Right cardiac atrium (tissue), 5 donors: ENCODE data around the gene TMEM234. TPM values are rescaled to one million over a fixed set of nuclear protein-coding genes. Genes with fewer than 3 reads are reported as not detected.
"Not testable (repeated sequence)": the region's sequence is repeated elsewhere in the genome, so short reads cannot be mapped to it uniquely, and the experiment has no call there.

ENCODE experiments used
- ATAC-seq, 2 donors: fragments of 200-7000 bp; cut with Tn5 transposase; one replicate each; pipeline versions ENCODE4 v1.8.0 to v1.9.1; 2020; ENCODE audit warnings: moderate library complexity in 2 of 2, mild to moderate bottlenecking in 1 of 2
- DNase-seq, 3 donors: peaks; one replicate each; pipeline ENCODE4 v3.0.0-alpha.2; 2020
- H3K27ac ChIP-seq: one replicate; pipeline ENCODE4 v1.5.1; 2013; ENCODE audit warnings: mild to moderate bottlenecking, low read length, control low read depth, moderate library complexity
- H3K27me3 ChIP-seq: one replicate; pipeline ENCODE4 v1.6.1; 2013; ENCODE audit not compliant: control insufficient read depth, insufficient read depth
- H3K4me1 ChIP-seq: one replicate; pipeline ENCODE4 v1.6.1; 2013; ENCODE audit warnings: low read length; ENCODE audit not compliant: control insufficient read depth, insufficient read depth
- H3K4me3 ChIP-seq: one replicate; pipeline ENCODE4 v1.5.1; 2013; ENCODE audit warnings: low read length, control low read depth
- H3K9me3 ChIP-seq: one replicate; pipeline ENCODE4 v1.6.1; 2013; ENCODE audit warnings: low read length; ENCODE audit not compliant: control insufficient read depth
- WGBS: extraction: QIAGEN DNeasy Blood & Tissue Kit; methylation state at CpG from one replicate; pipeline ENCODE4 v1.1.7; 2013; 5-methylcytosine and 5-hydroxymethylcytosine counted together
- intact Hi-C, 4 donors: fragments of 100-400 bp; cut with DNase I; formaldehyde crosslinking; loops; one replicate each; pipeline versions ENCODE4 v1.11.0 to v1.14.0; 2022 to 2023
- long read RNA-seq, 4 donors: library from polyadenylated mRNA; unstranded; transcript quantifications; one replicate each; pipeline ENCODE4 v2.0.0, GENCODE V29; 2020 to 2021
- polyA plus RNA-seq: library from polyadenylated mRNA; stranded (reverse); fragments of 200-250 nt; gene quantifications from one replicate; pipeline ENCODE4 v1.2.3, GENCODE V29; 2013
- total RNA-seq, 4 donors: library from RNA; stranded (reverse); fragmentation: NEBNext Ultra II Directional; extraction: Animal tissue kit (Norgen Biotek cat#: 25700); gene quantifications; one replicate each; pipeline ENCODE4 v1.2.1, GENCODE V29; 2021
- donor health status: healthy with polysubstance abuse.
- donor health status: DM: no; HTN: yes; CAD: no.
- donor health status: DM: no; HTN: no; CAD: no.
- donor health status: DM: no; HTN: yes; CAD: no; lungs with severe emphysema.
- donor health status: DM: yes; HTN: yes; CAD: no.

TMEM234 gene
- total RNA-seq (10 to 100 TPM in 3 of 4 donors, 1 to 10 TPM in 1; 9.1 to 14.4 (median 13.9) TPM), polyA plus RNA-seq (13.6 TPM)
- long read RNA-seq, donor 1, partial matches to known transcripts, result 4 of 19 reads
- long read RNA-seq, donor 1, other reads (novel, unspliced or antisense), result 6 of 19 reads
- long read RNA-seq, donor 2, transcript TMEM234-201 (5 exons, 1,082 nt), result major isoform, 5 of 10 reads
- long read RNA-seq, donor 2, partial matches to known transcripts, result 2 of 10 reads
- long read RNA-seq, donor 2, other reads (novel, unspliced or antisense), result 3 of 10 reads
- long read RNA-seq, donor 3, transcript TMEM234-201 (5 exons, 1,082 nt), result major isoform, 6 of 21 reads
- long read RNA-seq, donor 3, partial matches to known transcripts, result 7 of 21 reads
- long read RNA-seq, donor 3, other reads (novel, unspliced or antisense), result 6 of 21 reads
- long read RNA-seq, donor 4, partial matches to known transcripts, result 2 of 11 reads
- long read RNA-seq, donor 4, other reads (novel, unspliced or antisense), result 2 of 11 reads

GRCh38 chr1:32221980-32222755 is at the start of gene TMEM234, which contains the start of gene EIF3I:
Gene TMEM234 (minus strand): TSS chr1:32222353. CDS start chr1:32222322, 31 bp downstream.
Gene EIF3I (plus strand): TSS chr1:32222407. CDS start chr1:32222442, 35 bp downstream.
- WGBS, result under 1% methylated on average over 46 of the region's 46 CpGs
- H3K4me1 ChIP-seq, result peaks cover 8% of the 10 kb centered on the region
- ATAC-seq (peak; percentile 95 to 96), DNase-seq (peak; percentile 93 to 97 (median 95))
- H3K27ac ChIP-seq, result peak within 1 kb of the TSS; percentile 98
- peak within 1 kb of the TSS; percentile 99 for H3K4me3 ChIP-seq
- no peaks in the 10 kb centered on the region for H3K27me3 ChIP-seq
- intact Hi-C loops, result no loop called here
- no peaks in the 10 kb centered on the region for H3K9me3 ChIP-seq

GRCh38 chr1:32269744-32270143 is 47.6 kb upstream of the TMEM234 start:
- no peak overlapping the region for H3K4me3 ChIP-seq
- H3K27me3 ChIP-seq, result no peaks in the 10 kb centered on the region
- no peaks in the 10 kb centered on the region for H3K9me3 ChIP-seq
- DNase-seq (no peak), ATAC-seq (no peak)
- no peaks in the 10 kb centered on the region for H3K4me1 ChIP-seq
- intact Hi-C loops, result no loop called here
- H3K27ac ChIP-seq, result no peak overlapping the region

- intact Hi-C loops, result no loop called here
Measured at GRCh38 chr1:32266921-32267591, 44.9 kb upstream of the TMEM234 start.

GRCh38 chr1:32265846-32266245 is 43.7 kb upstream of the TMEM234 start:
- WGBS, result 93% methylated on average over 9 of the region's 9 CpGs
- no peaks in the 10 kb centered on the region for H3K9me3 ChIP-seq
- H3K4me3 ChIP-seq, result no peak overlapping the region
- intact Hi-C loops, result no loop called here
- no peaks in the 10 kb centered on the region for H3K4me1 ChIP-seq
- H3K27ac ChIP-seq, result no peak overlapping the region
- no peak for DNase-seq
- no peaks in the 10 kb centered on the region for H3K27me3 ChIP-seq
- ATAC-seq, result no peak

More at GRCh38 chr1:32266921-32267591, 44.9 kb upstream of the TMEM234 start:
- Histone ChIP-seq H3K4me1 (no peaks in the 10 kb centered on the region), H3K27me3 (no peaks in the 10 kb centered on the region), H3K9me3 (no peaks in the 10 kb centered on the region), H3K27ac (no peak overlapping the region), H3K4me3 (no peak overlapping the region)
- DNase-seq (no peak), ATAC-seq (peak in 1 of 2 donors; percentile 31)
- WGBS, result 46% methylated on average over 7 of the region's 7 CpGs

GRCh38 chr1:32263744-32264143 is 41.6 kb upstream of the TMEM234 start:
- 85% methylated on average over 4 of the region's 4 CpGs for WGBS
- intact Hi-C loops, result no loop called here
- H3K27ac ChIP-seq, result no peak overlapping the region
- no peaks in the 10 kb centered on the region for H3K27me3 ChIP-seq
- ATAC-seq (no peak), DNase-seq (no peak)
- no peaks in the 10 kb centered on the region for H3K9me3 ChIP-seq
- no peaks in the 10 kb centered on the region for H3K4me1 ChIP-seq
- H3K4me3 ChIP-seq, result no peak overlapping the region

GRCh38 chr1:32263236-32263593 is 41.1 kb upstream of the TMEM234 start:
- 96% methylated on average over 4 of the region's 4 CpGs for WGBS
- DNase-seq, H3K4me3 ChIP-seq, ATAC-seq, H3K27me3 ChIP-seq, H3K9me3 ChIP-seq, H3K4me1 ChIP-seq, H3K27ac ChIP-seq, intact Hi-C loops: not testable (repeated sequence)

- H3K27ac ChIP-seq, result no peak overlapping the region
- H3K27me3 ChIP-seq, result no peaks in the 10 kb centered on the region
- no peak for ATAC-seq
- H3K4me1 ChIP-seq, result peaks cover 2% of the 10 kb centered on the region
- WGBS, result 94% methylated on average over 6 of the region's 6 CpGs
- intact Hi-C loops, result no loop called here
- DNase-seq, result no peak
- no peaks in the 10 kb centered on the region for H3K9me3 ChIP-seq
- no peak overlapping the region for H3K4me3 ChIP-seq
Measured at GRCh38 chr1:32257227-32257508, 35.0 kb upstream of the TMEM234 start.

- Histone ChIP-seq H3K4me1 (peaks cover 2% of the 10 kb centered on the region), H3K27ac (no peak overlapping the region), H3K4me3 (no peak overlapping the region), H3K9me3 (no peaks in the 10 kb centered on the region), H3K27me3 (no peaks in the 10 kb centered on the region)
- DNase-seq (no peak), ATAC-seq (no peak)
- intact Hi-C loops, result no loop called here
- 84% methylated on average over 9 of the region's 9 CpGs for WGBS
Measured at GRCh38 chr1:32256473-32257226, 34.5 kb upstream of the TMEM234 start.

- ATAC-seq, result no peak
- no peaks in the 10 kb centered on the region for H3K9me3 ChIP-seq
- H3K27ac ChIP-seq, result no peak overlapping the region
- DNase-seq, result no peak
- intact Hi-C loops, result no loop called here
- H3K4me1 ChIP-seq, result peaks cover 2% of the 10 kb centered on the region
- no peak overlapping the region for H3K4me3 ChIP-seq
- H3K27me3 ChIP-seq, result no peaks in the 10 kb centered on the region
- 86% methylated on average over 10 of the region's 10 CpGs for WGBS
Measured at GRCh38 chr1:32255072-32256071, 33.2 kb upstream of the TMEM234 start.
